K562 (cell line): Measurements from ENCODE around the gene IP6K1. TPM values are rescaled to one million over a fixed set of nuclear protein-coding genes. Genes with fewer than 3 reads are reported as not detected.
A peak's percentile ranks its signal among the peaks of the same experiment; 100 is the strongest.

ENCODE experiments used
- CBFA2T3 ChIP-seq: fragments of 450-650 bp; IDR thresholded peaks from 2 replicates; pipeline ENCODE4 v1.6.1; 2017
- CHD4 ChIP-seq: fragments of 200-600 bp; sonication (generic); IDR thresholded peaks from 3 replicates; pipeline ENCODE4 v1.6.1; 2012; ENCODE audit warnings: low read depth, mild to moderate bottlenecking, mixed read lengths, low read length, inconsistent platforms; ENCODE audit not compliant: insufficient read depth, insufficient replicate concordance, poor library complexity, severe bottlenecking
- CREB3 ChIP-seq: fragments of 450-650 bp; conservative IDR thresholded peaks from 2 replicates; pipeline ENCODE4 v1.6.1; 2016; ENCODE audit warnings: missing genetic modification characterization, low read depth, mild to moderate bottlenecking, missing compliant biosample characterization, moderate library complexity
- FUS ChIP-seq: fragments of 200-400 bp; formaldehyde crosslinking; optimal IDR thresholded peaks from 2 replicates; pipeline ENCODE3; 2017; ENCODE audit warnings: low read depth, low read length
- LCOR ChIP-seq: sonication (generic); formaldehyde crosslinking; IDR thresholded peaks from 2 replicates; pipeline ENCODE4 v1.8.0; 2022; ENCODE audit warnings: mild to moderate bottlenecking, missing genetic modification reagents
- MCM2 ChIP-seq: fragments of 450-650 bp; IDR thresholded peaks from 2 replicates; pipeline ENCODE4 v1.6.1; 2017; ENCODE audit warnings: low read depth, mild to moderate bottlenecking
- MTF1 ChIP-seq: fragments of 250-450 bp; sonication (Bioruptor Pico); IDR thresholded peaks from 2 replicates; pipeline ENCODE4 v1.9.0; 2021; ENCODE audit warnings: moderate library complexity, mild to moderate bottlenecking, inconsistent platforms, borderline replicate concordance
- NCOA4 ChIP-seq: fragments of 450-650 bp; IDR thresholded peaks from 2 replicates; pipeline ENCODE4 v1.6.1; 2018; ENCODE audit warnings: mild to moderate bottlenecking; ENCODE audit not compliant: partially characterized antibody
- NFIX ChIP-seq: fragments of 250-450 bp; sonication (Bioruptor Pico); IDR thresholded peaks from 2 replicates; pipeline ENCODE4 v1.4.0; 2020; ENCODE audit warnings: low read depth, mild to moderate bottlenecking, moderate library complexity
- NR1H2 ChIP-seq: sonication (generic); formaldehyde crosslinking; IDR thresholded peaks from 2 replicates; pipeline ENCODE4 v1.4.0; 2020; ENCODE audit warnings: mild to moderate bottlenecking, missing genetic modification reagents
- POLR2AphosphoS2 ChIP-seq: IDR thresholded peaks from 2 replicates; pipeline ENCODE4 v1.6.1; 2012; ENCODE audit warnings: low read length, improper control_type of control experiment
- PRPF4 ChIP-seq: fragments of 200-400 bp; formaldehyde crosslinking; IDR thresholded peaks from one replicate; pipeline ENCODE4 v1.6.1; 2017; ENCODE audit warnings: low read length, low read depth, mild to moderate bottlenecking; ENCODE audit not compliant: insufficient read depth, poor library complexity, severe bottlenecking
- RBM25 ChIP-seq: fragments of 200-400 bp; formaldehyde crosslinking; IDR thresholded peaks from 2 replicates; pipeline ENCODE4 v1.6.1; 2018; ENCODE audit warnings: low read length, low read depth, moderate library complexity; ENCODE audit not compliant: severe bottlenecking
- RFX7 ChIP-seq: fragments of 250-450 bp; sonication (Bioruptor Pico); IDR thresholded peaks from 2 replicates; pipeline ENCODE4 v1.5.1; 2021; ENCODE audit warnings: mild to moderate bottlenecking
- TRIM24 ChIP-seq, 2 experiments: fragments of 450-650 bp; IDR thresholded peaks; 2 replicates each; pipeline ENCODE4 v1.6.1; 2016
- ZBED1 ChIP-seq: IDR thresholded peaks from 2 replicates; pipeline ENCODE4 v1.6.1; 2014
- ZEB2 ChIP-seq: fragments of 450-650 bp; IDR thresholded peaks from 2 replicates; pipeline ENCODE4 v1.6.1; 2016
- ZFX ChIP-seq: sonication (generic); formaldehyde crosslinking; IDR thresholded peaks from 2 replicates; pipeline ENCODE4 v1.8.0; 2022; ENCODE audit warnings: mild to moderate bottlenecking, missing genetic modification reagents, moderate library complexity
- ZNF354B ChIP-seq: fragments of 250-450 bp; sonication (Bioruptor Pico); IDR thresholded peaks from 2 replicates; pipeline ENCODE4 v1.4.0; 2020
- ZNF407 ChIP-seq: fragments of 450-650 bp; IDR thresholded peaks from 2 replicates; pipeline ENCODE4 v1.6.1; 2016; ENCODE audit warnings: low read depth
- polyA plus RNA-seq, 8 experiments: library from polyadenylated mRNA; depleted of rRNA in 4 of 8; stranded (reverse) in 5 of 8; unstranded in 3 of 8; fragments of >200 nt; fragmentation: Nextera tagmentation in 2 of 8; fragmentation: Illumina TruSeq in 1 of 8; extraction: Ambion mirVana in 2 of 8; extraction: Trizol in 1 of 8; gene quantifications; 2 replicates each; pipeline versions ENCODE4 v1.2.1 to v1.2.3, GENCODE V29; 2011 to 2014; ENCODE audit warnings: inconsistent platforms in 1 of 8, missing spikeins in 1 of 8
- total RNA-seq, 7 experiments: library from RNA; depleted of rRNA in 6 of 7; stranded (reverse); fragments of >200 nt in 6 of 7; fragmentation: Illumina TruSeq in 2 of 7; extraction: Trizol in 2 of 7; gene quantifications; 2 replicates each; pipeline versions ENCODE4 v1.2.1 to v1.2.3, GENCODE V29; 2011 to 2021; ENCODE audit warnings: low replicate concordance in 1 of 7

Gene IP6K1
- total and polyA plus RNA-seq, 9 of the 15 experiments (the other 6 are each of a cell fraction or from before 2014, with no cell fraction given): 0.46 to 29.2 (median 13.1) TPM

DNA sequence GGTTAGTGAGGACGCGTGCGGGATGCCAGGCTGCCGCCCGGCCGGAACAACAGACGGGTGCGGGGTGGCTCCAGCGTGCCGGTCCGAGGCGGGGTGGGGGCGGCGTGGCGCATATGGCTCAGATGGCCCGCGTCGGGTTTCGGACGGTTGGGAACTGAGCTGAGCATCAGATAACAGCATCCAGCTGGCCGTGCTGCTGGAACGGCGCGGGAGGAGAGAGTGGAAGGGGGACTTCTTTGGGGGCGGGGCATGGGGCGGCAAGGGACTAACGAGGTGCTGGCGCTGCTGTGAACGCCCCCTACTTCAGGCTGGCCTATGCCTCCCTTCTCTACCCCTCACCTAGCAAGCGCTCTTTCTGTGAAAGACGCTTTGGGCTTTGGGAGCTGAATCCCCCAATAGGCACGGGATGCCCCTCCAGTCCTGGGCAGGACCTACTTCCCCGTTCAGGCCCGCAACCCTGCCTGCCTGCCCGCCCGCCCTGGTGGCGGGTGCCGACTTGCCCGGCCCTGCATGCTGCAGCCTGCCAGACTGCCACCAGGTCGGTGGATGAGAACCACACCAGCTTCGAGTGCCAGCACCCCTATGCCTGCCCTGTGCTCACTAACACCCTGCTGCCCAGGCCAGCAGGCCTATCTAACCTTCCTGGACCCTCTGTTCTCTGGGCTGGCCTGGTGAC is 17.3 kb upstream of the IP6K1 start (continued):
- TF ChIP-seq POLR2AphosphoS2 (no peak), PRPF4 (no peak), CREB3 (tag) (no peak), NFIX (CRISPR knock-in tag) (no peak), NR1H2 (CRISPR knock-in tag) (no peak), CBFA2T3 (peak; percentile 24; the same call in 1 of the 2 replicates), RBM25 (no peak), TRIM24 (IDR thresholded peaks at IDR 0.05) (0 out of 4 replicates have a peak, but pooled peaks of 1 of the 2 experiments have one; percentile 11), FUS (no peak), NCOA4 (no peak), ZFX (no peak), CHD4 (no peak), RFX7 (no peak), ZNF354B (CRISPR knock-in tag) (no peak), MCM2 (no peak), LCOR (CRISPR knock-in tag) (no peak), ZBED1 (no peak), ZNF407 (no peak; the same call in none of the 2 replicates), MTF1 (no peak), ZEB2 (no peak)
